ENCODE data around the gene TJP3. TPM values are rescaled to one million over a fixed set of nuclear protein-coding genes. Genes with fewer than 3 reads are reported as not detected.
"Not testable (repeated sequence)": the region's sequence is repeated elsewhere in the genome, so short reads cannot be mapped to it uniquely, and the experiment has no call there.

TJP3 gene
- total RNA-seq, 1 experiment from 2014 or later: 1.6 TPM

- no peak for TF ChIP-seq CTCF (IDR thresholded peaks at IDR 0.05; ENCODE audit: unreplicated experiment)
- H3K27me3 Mint-ChIP-seq (ENCODE audit: insufficient read depth, unreplicated experiment): no peaks in the 10 kb centered on the region
- CTCF ChIA-PET: no interaction called here
- BruUV-seq (replicated peaks): no TSS peak
- DNase-seq (ENCODE audit: unreplicated experiment): no peak
- H3K4me3 Mint-ChIP-seq (ENCODE audit: unreplicated experiment): no peak overlapping the region
- intact Hi-C loops (cut with micrococcal nuclease): no loop called here
- H3K4me1 Mint-ChIP-seq (ENCODE audit: insufficient read depth, unreplicated experiment): no peaks in the 10 kb centered on the region
- peaks cover 19% of the 10 kb centered on the region for H3K36me3 Mint-ChIP-seq (ENCODE audit: insufficient read depth, unreplicated experiment)
- no peaks in the 10 kb centered on the region for H3K9me3 Mint-ChIP-seq (ENCODE audit: unreplicated experiment)
- no peak overlapping the region for H3K27ac Mint-ChIP-seq (ENCODE audit: low read depth, unreplicated experiment)
- POLR2A ChIA-PET: no interaction called here
Measured at GRCh38 chr19:3750211-3750610, 42.0 kb downstream of the TJP3 start.

GRCh38 chr19:3751236-3751635 lies 43.1 kb downstream of the TJP3 start:
- TF ChIP-seq CTCF (IDR thresholded peaks at IDR 0.05; ENCODE audit: unreplicated experiment): no peak
- Mint-ChIP-seq H3K36me3 (ENCODE audit: insufficient read depth, unreplicated experiment) (peaks cover 20% of the 10 kb centered on the region), H3K9me3 (ENCODE audit: unreplicated experiment) (no peaks in the 10 kb centered on the region), H3K4me3 (ENCODE audit: unreplicated experiment) (no peak overlapping the region), H3K27ac (ENCODE audit: low read depth, unreplicated experiment) (no peak overlapping the region), H3K4me1 (ENCODE audit: insufficient read depth, unreplicated experiment) (no peaks in the 10 kb centered on the region), H3K27me3 (ENCODE audit: insufficient read depth, unreplicated experiment) (no peaks in the 10 kb centered on the region)
- ChIA-PET CTCF (interaction anchor here (1.1 kb wide), 1 partner anchor 11 kb away, joined by 4 read pairs; the partner anchor contains the start of gene MRPL54), POLR2A (interaction anchor here (1.2 kb wide), 1 partner anchor 11 kb away, joined by 5 read pairs; the partner anchor contains the start of genes APBA3 and MRPL54)
- BruUV-seq (replicated peaks): no TSS peak
- intact Hi-C loops (cut with micrococcal nuclease): no loop called here
- DNase-seq (ENCODE audit: unreplicated experiment): no peak

GRCh38 chr19:3752492-3752891 lies 44.3 kb downstream of the TJP3 start:
- no peaks in the 10 kb centered on the region for H3K4me1 Mint-ChIP-seq (ENCODE audit: insufficient read depth, unreplicated experiment)
- BruUV-seq (replicated peaks): no TSS peak
- no peaks in the 10 kb centered on the region for H3K27me3 Mint-ChIP-seq (ENCODE audit: insufficient read depth, unreplicated experiment)
- peaks cover 30% of the 10 kb centered on the region for H3K36me3 Mint-ChIP-seq (ENCODE audit: insufficient read depth, unreplicated experiment)
- intact Hi-C loops (cut with micrococcal nuclease): no loop called here
- TF ChIP-seq CTCF (IDR thresholded peaks at IDR 0.05; ENCODE audit: unreplicated experiment): no peak
- no peaks in the 10 kb centered on the region for H3K9me3 Mint-ChIP-seq (ENCODE audit: unreplicated experiment)
- H3K27ac Mint-ChIP-seq (ENCODE audit: low read depth, unreplicated experiment): no peak overlapping the region
- no peak for DNase-seq (ENCODE audit: unreplicated experiment)
- ChIA-PET CTCF (interaction anchor here (1.1 kb wide), 1 partner anchor 10 kb away, joined by 4 read pairs; the partner anchor contains the start of gene MRPL54), POLR2A (interaction anchor here (0.6 to 1.2 kb wide), 2 partner anchors 9 to 10 kb away, joined by 3 to 5 read pairs; partner anchors contain the start of genes APBA3 and MRPL54)
- H3K4me3 Mint-ChIP-seq (ENCODE audit: unreplicated experiment): no peak overlapping the region

- Mint-ChIP-seq H3K9me3 (ENCODE audit: unreplicated experiment) (no peaks in the 10 kb centered on the region), H3K4me3 (ENCODE audit: unreplicated experiment) (no peak overlapping the region), H3K27me3 (ENCODE audit: insufficient read depth, unreplicated experiment) (no peaks in the 10 kb centered on the region), H3K36me3 (ENCODE audit: insufficient read depth, unreplicated experiment) (peaks cover 38% of the 10 kb centered on the region), H3K27ac (ENCODE audit: low read depth, unreplicated experiment) (no peak overlapping the region), H3K4me1 (ENCODE audit: insufficient read depth, unreplicated experiment) (no peaks in the 10 kb centered on the region)
- BruUV-seq (replicated peaks): no TSS peak
- no peak for TF ChIP-seq CTCF (IDR thresholded peaks at IDR 0.05; ENCODE audit: unreplicated experiment)
- CTCF ChIA-PET: no interaction called here
- POLR2A ChIA-PET: interaction anchor here (1.1 kb wide), 1 partner anchor 34 kb away, joined by 4 read pairs; no protein-coding TSS in a partner anchor
- no peak for DNase-seq (ENCODE audit: unreplicated experiment)
- intact Hi-C loops (cut with micrococcal nuclease): no loop called here
Measured at GRCh38 chr19:3753631-3754410, 45.6 kb downstream of the TJP3 start.

GRCh38 chr19:3757705-3758104 lies 49.5 kb downstream of the TJP3 start:
- BruUV-seq (replicated peaks); DNase-seq (ENCODE audit: unreplicated experiment); intact Hi-C loops (cut with micrococcal nuclease): not testable (repeated sequence)

GRCh38 chr19:3758297-3758696 lies 50.1 kb downstream of the TJP3 start:
- CTCF ChIA-PET; BruUV-seq (replicated peaks); POLR2A ChIA-PET; H3K27me3 Mint-ChIP-seq (ENCODE audit: insufficient read depth, unreplicated experiment); H3K4me1 Mint-ChIP-seq (ENCODE audit: insufficient read depth, unreplicated experiment); H3K27ac Mint-ChIP-seq (ENCODE audit: low read depth, unreplicated experiment); DNase-seq (ENCODE audit: unreplicated experiment); H3K4me3 Mint-ChIP-seq (ENCODE audit: unreplicated experiment); intact Hi-C loops (cut with micrococcal nuclease); H3K9me3 Mint-ChIP-seq (ENCODE audit: unreplicated experiment): not testable (repeated sequence)
- peaks cover 37% of the 10 kb centered on the region for H3K36me3 Mint-ChIP-seq (ENCODE audit: insufficient read depth, unreplicated experiment)

More at GRCh38 chr19:3757705-3758104, 49.5 kb downstream of the TJP3 start:
- H3K9me3 Mint-ChIP-seq (ENCODE audit: unreplicated experiment); POLR2A ChIA-PET; H3K4me3 Mint-ChIP-seq (ENCODE audit: unreplicated experiment); H3K27ac Mint-ChIP-seq (ENCODE audit: low read depth, unreplicated experiment); H3K4me1 Mint-ChIP-seq (ENCODE audit: insufficient read depth, unreplicated experiment); CTCF ChIA-PET; H3K27me3 Mint-ChIP-seq (ENCODE audit: insufficient read depth, unreplicated experiment): not testable (repeated sequence)
- peaks cover 43% of the 10 kb centered on the region for H3K36me3 Mint-ChIP-seq (ENCODE audit: insufficient read depth, unreplicated experiment)
